GM10266 (cell line): ENCODE data around the gene SELPLG.
"Not testable (repeated sequence)": the region's sequence is repeated elsewhere in the genome, so short reads cannot be mapped to it uniquely, and the experiment has no call there.

ENCODE experiments used
- DNase-seq: peaks from one replicate; pipeline ENCODE4 v3.0.0; 2012; ENCODE audit errors: extremely low spot score
- CTCF ChIP-seq: IDR thresholded peaks from 2 replicates; pipeline ENCODE4 v1.5.1; 2012; ENCODE audit warnings: mild to moderate bottlenecking, low read depth; ENCODE audit not compliant: control insufficient read depth, insufficient read depth; ENCODE audit errors: missing control alignments

Gene SELPLG

GRCh38 chr12:108666401-108666881 lies 32.7 kb upstream of the SELPLG start:
- no peak for DNase-seq
- no peak for TF ChIP-seq CTCF

- TF ChIP-seq CTCF, result no peak
- DNase-seq, result no peak
These were observed 32.0 kb upstream of the SELPLG start for GRCh38 chr12:108665608-108666202.

- peak; percentile 82 for DNase-seq
These were observed 30.9 kb upstream of the SELPLG start for GRCh38 chr12:108664338-108665258.

GRCh38 chr12:108663324-108664015 lies 29.8 kb upstream of the SELPLG start:
- TF ChIP-seq CTCF, result no peak
- no peak for DNase-seq

More at GRCh38 chr12:108664338-108665258, 30.9 kb upstream of the SELPLG start:
- TF ChIP-seq CTCF, result peak; percentile 88

- DNase-seq, result not testable (repeated sequence)
These were observed 24.4 kb upstream of the SELPLG start for GRCh38 chr12:108658115-108658514.

GRCh38 chr12:108657130-108657745 lies 23.5 kb upstream of the SELPLG start:
- no peak for TF ChIP-seq CTCF
- DNase-seq, result no peak

- DNase-seq, result not testable (repeated sequence)
These were observed 22.6 kb upstream of the SELPLG start for GRCh38 chr12:108656247-108656646.

- DNase-seq, result not testable (repeated sequence)
These were observed 22.1 kb upstream of the SELPLG start for GRCh38 chr12:108655812-108656175.

GRCh38 chr12:108654622-108655021 lies 20.9 kb upstream of the SELPLG start:
- not testable (repeated sequence) for DNase-seq
